ENCODE data around the gene FAM114A1. TPM values are rescaled to one million over a fixed set of nuclear protein-coding genes. Genes with fewer than 3 reads are reported as not detected.

The FAM114A1 gene
- total RNA-seq (10 to 100 TPM; 70.3 to 99.7 (median 79.3) TPM), polyA plus RNA-seq (10 to 100 TPM; 32.8 to 93.8 TPM)
- long read RNA-seq, donor 1, partial matches to known transcripts, result 77 of 203 reads
- long read RNA-seq, donor 1, other reads (novel, unspliced or antisense), result 123 of 203 reads
- long read RNA-seq, donor 2, result 0 reads
- long read RNA-seq, donor 3, full-length matches to known transcripts, result 13 of 39 reads
- long read RNA-seq, donor 3, partial matches to known transcripts, result 8 of 39 reads
- long read RNA-seq, donor 3, other reads (novel, unspliced or antisense), result 18 of 39 reads

GRCh38 chr4:38867478-38868058 is at the start of gene FAM114A1:
Gene FAM114A1 (plus strand): TSS chr4:38867806. CDS start chr4:38878079, 10,273 bp downstream.
- H3K36me3 ChIP-seq, result no peaks in the 10 kb centered on the region
- intact Hi-C loops (cut with DNase I), result loop anchor here in 1 of 4 donors (10.0 kb wide), 1 partner anchor 803 kb away; no protein-coding TSS in a partner anchor

GRCh38 chr4:38818441-38818976 is 49.1 kb upstream of the FAM114A1 start:
- H3K36me3 ChIP-seq, result no peaks in the 10 kb centered on the region
- no peaks in the 10 kb centered on the region for H3K27me3 ChIP-seq
- TF ChIP-seq CTCF (IDR thresholded peaks at IDR 0.05) (no peak), EP300 (IDR thresholded peaks at IDR 0.05) (no peak), POLR2A (IDR thresholded peaks at IDR 0.05) (no peak)
- intact Hi-C loops (cut with DNase I), result no loop called here
- H3K4me3 ChIP-seq, result no peak overlapping the region
- H3K4me1 ChIP-seq (ENCODE audit: insufficient read depth), result no peaks in the 10 kb centered on the region
- no peak for DNase-seq
- H3K9me3 ChIP-seq, result no peaks in the 10 kb centered on the region
- no peak overlapping the region for H3K27ac ChIP-seq
- 79 to 87% (median 83%) methylated on average over 5 of the region's 5 CpGs for WGBS, 3 donors

More at GRCh38 chr4:38867478-38868058, at the start of gene FAM114A1:
- H3K9me3 ChIP-seq, result no peaks in the 10 kb centered on the region
- TF ChIP-seq EP300 (IDR thresholded peaks at IDR 0.05), result no peak
- no peak for TF ChIP-seq CTCF (IDR thresholded peaks at IDR 0.05)
- peak; percentile 31 for TF ChIP-seq POLR2A (IDR thresholded peaks at IDR 0.05)
- peak within 1 kb of the TSS; percentile 87 to 95 for H3K27ac ChIP-seq
- H3K4me1 ChIP-seq (ENCODE audit: insufficient read depth), result peaks cover 6% of the 10 kb centered on the region
- 0 to 2% (median 0%) methylated on average over 32 to 66 of the region's 66 CpGs for WGBS, 3 donors
- DNase-seq, result peak; percentile 80 to 91 (median 85)
- H3K27me3 ChIP-seq, result no peaks in the 10 kb centered on the region
- peak within 1 kb of the TSS; percentile 91 for H3K4me3 ChIP-seq

- no peak for DNase-seq
- 30 to 45% (median 39%) methylated on average over 3 of the region's 3 CpGs for WGBS, 3 donors
- Histone ChIP-seq H3K4me1 (ENCODE audit: insufficient read depth) (no peaks in the 10 kb centered on the region), H3K36me3 (no peaks in the 10 kb centered on the region), H3K4me3 (no peak overlapping the region), H3K9me3 (no peaks in the 10 kb centered on the region), H3K27ac (no peak overlapping the region), H3K27me3 (no peaks in the 10 kb centered on the region)
- TF ChIP-seq EP300 (IDR thresholded peaks at IDR 0.05), result no peak
- no peak for TF ChIP-seq CTCF (IDR thresholded peaks at IDR 0.05)
- no peak for TF ChIP-seq POLR2A (IDR thresholded peaks at IDR 0.05)
- intact Hi-C loops (cut with DNase I), result no loop called here
Observed at GRCh38 chr4:38819569-38819968, 48.0 kb upstream of the FAM114A1 start.

- H3K4me3 ChIP-seq, result no peak overlapping the region
- WGBS, 3 donors, result 90 to 94% (median 93%) methylated on average over 4 of the region's 4 CpGs
- TF ChIP-seq EP300 (IDR thresholded peaks at IDR 0.05) (no peak), CTCF (IDR thresholded peaks at IDR 0.05) (no peak), POLR2A (IDR thresholded peaks at IDR 0.05) (no peak)
Observed at GRCh38 chr4:38820329-38821061, 47.1 kb upstream of the FAM114A1 start.

More at GRCh38 chr4:38820329-38821061, 47.1 kb upstream of the FAM114A1 start:
- DNase-seq, result no peak
- Histone ChIP-seq H3K4me1 (ENCODE audit: insufficient read depth) (no peaks in the 10 kb centered on the region), H3K27me3 (no peaks in the 10 kb centered on the region), H3K9me3 (no peaks in the 10 kb centered on the region), H3K36me3 (no peaks in the 10 kb centered on the region), H3K27ac (no peak overlapping the region)
- intact Hi-C loops (cut with DNase I), result no loop called here

Data from ovary (tissue), 10 donors.